ENCODE measurements around the gene CLK3.

Gene CLK3

DNA sequence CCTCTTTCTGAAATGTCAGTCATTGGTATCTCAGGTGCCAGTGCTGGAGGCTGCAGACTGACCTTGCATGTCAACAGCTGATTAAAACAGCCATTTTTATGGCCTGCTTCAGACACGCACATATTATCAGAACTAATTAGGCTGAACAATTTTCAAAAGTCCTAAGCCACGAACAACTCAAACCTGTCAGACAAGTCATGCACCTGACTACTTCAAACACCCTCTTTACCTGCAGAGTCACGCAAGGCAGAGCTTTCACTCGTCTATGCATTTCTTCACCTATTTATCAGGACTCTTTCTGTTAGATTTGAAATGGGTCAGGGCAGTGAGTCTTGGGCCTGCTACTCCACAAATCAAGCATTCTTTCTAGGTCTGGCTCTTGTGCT lies 26.7 kb downstream of the CLK3 start:
- in situ Hi-C loops (cut with HindIII; ENCODE audit: low pct_ligation_motif_present, low sequenced_read_pairs) = no loop called here
- TF ChIP-seq, protein P1, sequence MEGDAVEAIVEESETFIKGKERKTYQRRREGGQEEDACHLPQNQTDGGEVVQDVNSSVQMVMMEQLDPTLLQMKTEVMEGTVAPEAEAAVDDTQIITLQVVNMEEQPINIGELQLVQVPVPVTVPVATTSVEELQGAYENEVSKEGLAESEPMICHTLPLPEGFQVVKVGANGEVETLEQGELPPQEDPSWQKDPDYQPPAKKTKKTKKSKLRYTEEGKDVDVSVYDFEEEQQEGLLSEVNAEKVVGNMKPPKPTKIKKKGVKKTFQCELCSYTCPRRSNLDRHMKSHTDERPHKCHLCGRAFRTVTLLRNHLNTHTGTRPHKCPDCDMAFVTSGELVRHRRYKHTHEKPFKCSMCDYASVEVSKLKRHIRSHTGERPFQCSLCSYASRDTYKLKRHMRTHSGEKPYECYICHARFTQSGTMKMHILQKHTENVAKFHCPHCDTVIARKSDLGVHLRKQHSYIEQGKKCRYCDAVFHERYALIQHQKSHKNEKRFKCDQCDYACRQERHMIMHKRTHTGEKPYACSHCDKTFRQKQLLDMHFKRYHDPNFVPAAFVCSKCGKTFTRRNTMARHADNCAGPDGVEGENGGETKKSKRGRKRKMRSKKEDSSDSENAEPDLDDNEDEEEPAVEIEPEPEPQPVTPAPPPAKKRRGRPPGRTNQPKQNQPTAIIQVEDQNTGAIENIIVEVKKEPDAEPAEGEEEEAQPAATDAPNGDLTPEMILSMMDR (IDR thresholded peaks at IDR 0.05; ENCODE audit: low read depth, low read length, missing control alignments) = no peak
- Histone ChIP-seq H3K27ac (no peak overlapping the region), H3K4me3 (ENCODE audit: low read depth, low read length) (no peak overlapping the region), H3K36me3 (replicated peaks) (peaks cover 3% of the 10 kb centered on the region), H3K27me3 (replicated peaks) (no peaks in the 10 kb centered on the region)
- DNase-seq = no peak

DNA sequence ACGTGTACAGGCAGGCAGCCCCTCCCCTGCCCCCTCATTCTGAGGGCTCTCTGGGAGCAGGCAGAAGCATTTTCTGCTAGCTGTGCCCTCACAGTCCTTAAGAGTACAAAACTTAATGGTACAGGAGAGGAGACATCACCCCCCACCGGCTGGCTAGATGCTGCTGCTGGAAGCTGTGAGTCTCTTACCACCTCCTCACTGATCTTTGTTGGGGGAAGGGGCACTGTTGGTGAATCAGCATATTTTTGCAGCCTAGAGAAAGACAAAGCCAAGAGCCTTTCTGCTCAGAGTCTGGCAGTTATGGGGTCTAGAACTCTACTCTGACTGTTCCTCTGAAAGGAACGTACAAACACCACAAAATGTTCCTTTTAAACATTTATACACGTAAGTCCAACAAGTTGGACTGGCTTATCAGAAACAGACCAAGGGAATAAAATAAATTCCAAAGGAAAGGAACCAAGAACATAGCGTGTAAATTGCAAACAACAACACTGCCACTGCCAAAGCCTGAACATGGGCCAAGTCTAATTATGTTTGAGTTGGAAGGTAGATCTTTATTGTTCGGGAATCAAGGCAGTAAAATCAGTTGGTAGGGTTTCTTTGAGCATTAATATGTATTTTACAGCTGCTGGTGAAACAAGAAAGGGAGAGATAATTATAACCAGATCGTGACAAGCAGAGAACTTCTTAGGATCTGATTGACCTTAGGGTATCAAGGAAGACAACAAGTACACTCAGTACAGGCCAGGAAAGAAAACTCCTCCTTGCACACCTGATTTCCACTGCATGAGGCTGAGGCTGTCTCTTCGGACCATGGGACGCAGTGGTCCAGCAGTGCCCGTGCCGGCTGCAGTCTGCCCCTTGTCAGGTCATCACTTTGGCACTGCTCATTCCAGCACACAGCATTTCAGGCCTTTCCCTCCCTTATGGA lies 27.4 kb downstream of the CLK3 start:
- H3K4me3 ChIP-seq (ENCODE audit: low read depth, low read length) = no peak overlapping the region
- TF ChIP-seq, protein P1 (IDR thresholded peaks at IDR 0.05; ENCODE audit: low read depth, low read length, missing control alignments) = no peak
- H3K36me3 ChIP-seq (replicated peaks) = peaks cover 3% of the 10 kb centered on the region
- no peaks in the 10 kb centered on the region for H3K27me3 ChIP-seq (replicated peaks)
- H3K27ac ChIP-seq = no peak overlapping the region
- peak; percentile 43 for DNase-seq
- in situ Hi-C loops (cut with HindIII; ENCODE audit: low pct_ligation_motif_present, low sequenced_read_pairs) = no loop called here

DNA sequence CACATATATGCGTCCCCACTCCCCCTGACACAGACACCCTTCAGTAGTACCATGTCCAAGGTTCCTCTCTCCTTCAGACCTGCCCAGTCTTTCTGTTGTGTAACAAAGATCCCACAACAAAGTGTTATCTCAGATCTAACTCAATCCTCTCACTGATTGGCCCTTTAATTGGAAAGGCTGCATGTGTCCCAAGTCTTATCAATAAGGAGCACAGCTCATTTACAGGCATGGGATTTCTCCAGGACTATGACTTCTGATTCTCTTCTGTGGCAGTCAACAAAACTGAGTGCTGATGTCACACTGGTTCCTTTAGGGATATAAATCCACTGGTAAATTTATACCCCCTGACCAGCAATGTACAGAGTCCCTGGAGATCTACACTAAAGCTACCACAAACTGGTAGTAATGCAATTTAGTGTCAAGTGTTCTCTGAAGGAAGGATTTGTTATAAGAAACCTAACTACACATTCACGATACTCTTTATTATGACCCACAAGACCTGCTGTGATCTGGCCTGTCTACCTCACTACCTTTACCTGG lies 28.1 kb downstream of the CLK3 start:
- in situ Hi-C loops (cut with HindIII; ENCODE audit: low pct_ligation_motif_present, low sequenced_read_pairs) = no loop called here
- no peak for DNase-seq
- Histone ChIP-seq H3K36me3 (replicated peaks) (peaks cover 3% of the 10 kb centered on the region), H3K27me3 (replicated peaks) (no peaks in the 10 kb centered on the region), H3K4me3 (ENCODE audit: low read depth, low read length) (no peak overlapping the region), H3K27ac (no peak overlapping the region)
- TF ChIP-seq, protein P1 (IDR thresholded peaks at IDR 0.05; ENCODE audit: low read depth, low read length, missing control alignments) = no peak

DNA sequence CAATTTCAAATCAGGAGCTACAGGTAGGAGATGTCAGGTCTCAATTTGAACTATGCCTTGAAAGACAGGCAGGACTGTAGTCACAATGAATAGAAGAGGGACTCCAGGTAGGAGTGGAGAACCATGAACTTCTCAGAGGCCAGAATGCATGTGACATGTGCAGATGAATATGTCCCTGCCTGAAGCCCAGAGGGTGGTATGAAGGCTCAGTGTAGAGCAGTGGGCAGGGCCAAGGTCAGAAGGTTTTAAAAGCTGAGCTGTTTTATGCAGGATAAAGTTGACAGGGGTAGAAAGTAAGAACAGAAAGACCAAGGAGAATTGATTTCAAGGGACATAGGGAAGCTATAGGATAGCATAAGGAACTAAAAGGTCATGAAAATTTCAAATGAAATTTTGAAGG lies 30.8 kb downstream of the CLK3 start:
- no peak for DNase-seq
- Histone ChIP-seq H3K27me3 (replicated peaks) (no peaks in the 10 kb centered on the region), H3K27ac (no peak overlapping the region), H3K4me3 (ENCODE audit: low read depth, low read length) (no peak overlapping the region), H3K36me3 (replicated peaks) (no peaks in the 10 kb centered on the region)
- TF ChIP-seq, protein P1 (IDR thresholded peaks at IDR 0.05; ENCODE audit: low read depth, low read length, missing control alignments) = no peak
- in situ Hi-C loops (cut with HindIII; ENCODE audit: low pct_ligation_motif_present, low sequenced_read_pairs) = no loop called here

DNA sequence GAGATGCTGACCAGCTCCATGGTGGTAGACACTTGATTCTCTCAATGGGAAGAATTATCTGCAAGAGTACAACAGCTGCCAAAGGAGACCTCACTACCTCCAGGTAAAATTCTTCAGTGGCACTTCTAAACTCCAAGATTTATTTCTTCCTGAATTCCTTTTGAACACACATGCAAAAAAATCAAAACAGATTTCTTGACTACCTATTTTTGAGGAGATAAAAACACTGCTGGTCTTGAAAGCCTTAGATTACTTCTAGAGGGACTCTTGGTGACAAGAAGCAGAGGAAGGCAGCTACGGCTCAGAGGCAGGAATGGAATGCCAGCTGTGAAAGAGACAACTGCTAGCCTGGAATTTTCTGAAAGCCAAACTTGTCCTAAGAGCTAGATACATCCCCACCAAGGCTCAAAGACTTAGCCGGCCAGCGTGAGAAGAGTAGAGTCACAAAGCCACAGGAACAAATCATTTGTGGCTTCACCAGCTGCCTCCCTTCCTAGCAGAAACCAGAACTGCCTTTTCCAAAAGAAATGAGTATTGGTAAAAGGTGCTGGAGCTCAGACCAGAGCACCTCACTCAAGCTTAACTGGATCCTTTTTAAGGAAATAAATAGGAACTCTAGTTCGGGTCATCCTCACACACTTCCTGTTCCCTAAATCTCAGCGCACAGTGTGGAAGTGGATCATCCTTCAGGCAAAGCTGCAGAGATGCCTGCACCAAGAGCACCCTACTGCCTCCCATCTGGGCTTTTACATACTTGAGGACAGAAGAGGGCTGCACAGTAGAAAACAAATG lies 32.6 kb downstream of the CLK3 start:
- no peak for DNase-seq
- TF ChIP-seq, protein P1 (IDR thresholded peaks at IDR 0.05; ENCODE audit: low read depth, low read length, missing control alignments) = no peak
- no peak overlapping the region for H3K27ac ChIP-seq
- H3K27me3 ChIP-seq (replicated peaks) = no peaks in the 10 kb centered on the region
- in situ Hi-C loops (cut with HindIII; ENCODE audit: low pct_ligation_motif_present, low sequenced_read_pairs) = no loop called here
- H3K36me3 ChIP-seq (replicated peaks) = no peaks in the 10 kb centered on the region
- no peak overlapping the region for H3K4me3 ChIP-seq (ENCODE audit: low read depth, low read length)
